Tibial nerve (tissue), 4 donors: ENCODE data around the gene IGFL4. TPM values are rescaled to one million over a fixed set of nuclear protein-coding genes. Genes with fewer than 3 reads are reported as not detected.

ENCODE experiments used
- DNase-seq, 2 donors: peaks; one replicate each; pipeline ENCODE4 v3.0.0-alpha.2; 2019; ENCODE audit warnings: low spot score in 2 of 2
- H3K27ac ChIP-seq, 4 donors: fragments of 200-600 bp; sonication (generic) in 3 of 4; one replicate each; pipeline ENCODE4 v1.5.1; 2017 to 2019; ENCODE audit warnings: mild to moderate bottlenecking in 1 of 4
- H3K27me3 ChIP-seq, 2 donors: fragments of 200-600 bp; sonication (generic) in 1 of 2; one replicate each; pipeline versions ENCODE4 v1.5.1 to v1.6.0; 2017 to 2019
- H3K36me3 ChIP-seq, 3 donors: fragments of 200-600 bp; sonication (generic); one replicate each; pipeline ENCODE4 v1.5.1; 2018 to 2019
- H3K4me1 ChIP-seq, 4 donors: fragments of 200-600 bp; sonication (generic) in 3 of 4; one replicate each; pipeline ENCODE4 v1.5.1; 2017 to 2019
- H3K4me3 ChIP-seq, 4 donors: fragments of 200-600 bp; sonication (generic) in 3 of 4; one replicate each; pipeline ENCODE4 v1.5.1; 2017 to 2019; ENCODE audit warnings: mild to moderate bottlenecking in 1 of 4, moderate library complexity in 1 of 4
- H3K9me3 ChIP-seq, 4 donors: fragments of 200-600 bp; sonication (generic) in 3 of 4; one replicate each; pipeline ENCODE4 v1.5.1; 2017 to 2019
- CTCF ChIP-seq, 5 experiments: fragments of 200-600 bp in 3 of 5; fragments of 450-650 bp in 2 of 5; sonication (generic) in 3 of 5; IDR thresholded peaks; one replicate each; pipeline ENCODE4 v1.5.1; 2016 to 2019; ENCODE audit warnings: antibody characterized with exemption in 5 of 5, mild to moderate bottlenecking in 3 of 5, moderate library complexity in 2 of 5
- EP300 ChIP-seq, 2 donors: sonication (generic); formaldehyde crosslinking; IDR thresholded peaks; one replicate each; pipeline ENCODE4 v1.6.1; 2017; ENCODE audit warnings: antibody characterized with exemption in 2 of 2, mild to moderate bottlenecking in 1 of 2
- POLR2A ChIP-seq, 2 donors: fragments of 450-650 bp; IDR thresholded peaks; one replicate each; pipeline ENCODE4 v1.6.1; 2017; ENCODE audit warnings: antibody characterized with exemption in 2 of 2, mild to moderate bottlenecking in 2 of 2, moderate library complexity in 2 of 2
- WGBS, 2 donors: methylation state at CpG; one replicate each; pipeline ENCODE4 v1.1.5; 2018; 5-methylcytosine and 5-hydroxymethylcytosine counted together
- total RNA-seq, 4 donors: library from RNA; depleted of rRNA; stranded (reverse); fragments of >200 nt; gene quantifications; one replicate each; pipeline ENCODE4 v1.1.0, GENCODE V29; 2016

The IGFL4 gene
- total RNA-seq, 4 donors from 2014 or later, result 0.21 to 1.8 (median 0.89) TPM

GRCh38 chr19:46031781-46032596 is 8.8 kb downstream of the IGFL4 start:
- Histone ChIP-seq H3K4me1 (no peaks in the 10 kb centered on the region), H3K36me3 (peaks cover 0 to 5% (median 0%) of the 10 kb centered on the region in 3 donors), H3K4me3 (no peak overlapping the region), H3K27ac (no peak overlapping the region), H3K27me3 (peaks cover 0 to 26% of the 10 kb centered on the region in 2 donors), H3K9me3 (peaks cover 0 to 2% (median 0%) of the 10 kb centered on the region in 4 donors)
- TF ChIP-seq CTCF (IDR thresholded peaks at IDR 0.05), result no peak
- no peak for TF ChIP-seq POLR2A (IDR thresholded peaks at IDR 0.05)
- TF ChIP-seq EP300 (IDR thresholded peaks at IDR 0.05), result no peak
- no peak for DNase-seq
- WGBS, 2 donors, result 78 to 84% methylated on average over 1 to 5 of the region's 5 CpGs

GRCh38 chr19:46030812-46031550 is 9.8 kb downstream of the IGFL4 start:
- DNase-seq, result no peak
- no peak for TF ChIP-seq EP300 (IDR thresholded peaks at IDR 0.05)
- TF ChIP-seq CTCF (IDR thresholded peaks at IDR 0.05), result no peak
- no peak for TF ChIP-seq POLR2A (IDR thresholded peaks at IDR 0.05)

GRCh38 chr19:46025835-46026234 is 15.0 kb downstream of the IGFL4 start:
- Histone ChIP-seq H3K27ac (no peak overlapping the region), H3K4me1 (no peaks in the 10 kb centered on the region), H3K9me3 (no peaks in the 10 kb centered on the region), H3K27me3 (peaks cover 2 to 71% of the 10 kb centered on the region in 2 donors), H3K36me3 (no peaks in the 10 kb centered on the region), H3K4me3 (no peak overlapping the region)
- TF ChIP-seq POLR2A (IDR thresholded peaks at IDR 0.05), result no peak
- 81% methylated on average over 3 of the region's 3 CpGs for WGBS, 2 donors
- DNase-seq, result no peak

More at GRCh38 chr19:46030812-46031550, 9.8 kb downstream of the IGFL4 start:
- no peaks in the 10 kb centered on the region for H3K9me3 ChIP-seq
- 43 to 49% methylated on average over 12 of the region's 12 CpGs for WGBS, 2 donors
- no peaks in the 10 kb centered on the region for H3K4me1 ChIP-seq
- peaks cover 2 to 36% of the 10 kb centered on the region in 2 donors for H3K27me3 ChIP-seq
- H3K4me3 ChIP-seq, result no peak overlapping the region
- H3K27ac ChIP-seq, result no peak overlapping the region
- H3K36me3 ChIP-seq, result peaks cover 0 to 5% (median 0%) of the 10 kb centered on the region in 3 donors

GRCh38 chr19:46023311-46023779 is 17.5 kb downstream of the IGFL4 start:
- H3K4me1 ChIP-seq, result no peaks in the 10 kb centered on the region
- H3K4me3 ChIP-seq, result no peak overlapping the region
- H3K27me3 ChIP-seq, result peaks cover 2 to 63% of the 10 kb centered on the region in 2 donors
- no peak for TF ChIP-seq POLR2A (IDR thresholded peaks at IDR 0.05)
- TF ChIP-seq CTCF (IDR thresholded peaks at IDR 0.05), result no peak
- TF ChIP-seq EP300 (IDR thresholded peaks at IDR 0.05), result no peak
- no peak overlapping the region for H3K27ac ChIP-seq
- peaks cover 0 to 12% (median 0%) of the 10 kb centered on the region in 3 donors for H3K36me3 ChIP-seq
- no peak for DNase-seq
- H3K9me3 ChIP-seq, result no peaks in the 10 kb centered on the region
- WGBS, 2 donors, result 56 to 63% methylated on average over 9 to 10 of the region's 11 CpGs

GRCh38 chr19:46022431-46023310 is 18.1 kb downstream of the IGFL4 start, which contains the start of gene PGLYRP1:
Gene PGLYRP1 (minus strand): TSS chr19:46023053. CDS start chr19:46023021, 32 bp downstream.
- H3K4me3 ChIP-seq, result no peak within 1 kb of the TSS
- H3K27ac ChIP-seq, result no peak within 1 kb of the TSS
- WGBS, 2 donors, result 18 to 27% methylated on average over 24 to 25 of the region's 47 CpGs
- H3K9me3 ChIP-seq, result no peaks in the 10 kb centered on the region
- peaks cover 0 to 19% (median 0%) of the 10 kb centered on the region in 3 donors for H3K36me3 ChIP-seq
- H3K27me3 ChIP-seq, result peaks cover 2 to 56% of the 10 kb centered on the region in 2 donors
- TF ChIP-seq POLR2A (IDR thresholded peaks at IDR 0.05) (no peak), EP300 (IDR thresholded peaks at IDR 0.05) (no peak), CTCF (IDR thresholded peaks at IDR 0.05) (no peak)
- no peak for DNase-seq
- no peaks in the 10 kb centered on the region for H3K4me1 ChIP-seq
